Measurements from ENCODE around the gene FLCN.
"Not testable (repeated sequence)": the region's sequence is repeated elsewhere in the genome, so short reads cannot be mapped to it uniquely, and the experiment has no call there.

The FLCN gene

GRCh38 chr17:17188586-17188985 lies 48.4 kb downstream of the FLCN start:
- in situ Hi-C loops (cut with MboI; ENCODE audit: low sequenced_read_pairs): no loop called here

DNA sequence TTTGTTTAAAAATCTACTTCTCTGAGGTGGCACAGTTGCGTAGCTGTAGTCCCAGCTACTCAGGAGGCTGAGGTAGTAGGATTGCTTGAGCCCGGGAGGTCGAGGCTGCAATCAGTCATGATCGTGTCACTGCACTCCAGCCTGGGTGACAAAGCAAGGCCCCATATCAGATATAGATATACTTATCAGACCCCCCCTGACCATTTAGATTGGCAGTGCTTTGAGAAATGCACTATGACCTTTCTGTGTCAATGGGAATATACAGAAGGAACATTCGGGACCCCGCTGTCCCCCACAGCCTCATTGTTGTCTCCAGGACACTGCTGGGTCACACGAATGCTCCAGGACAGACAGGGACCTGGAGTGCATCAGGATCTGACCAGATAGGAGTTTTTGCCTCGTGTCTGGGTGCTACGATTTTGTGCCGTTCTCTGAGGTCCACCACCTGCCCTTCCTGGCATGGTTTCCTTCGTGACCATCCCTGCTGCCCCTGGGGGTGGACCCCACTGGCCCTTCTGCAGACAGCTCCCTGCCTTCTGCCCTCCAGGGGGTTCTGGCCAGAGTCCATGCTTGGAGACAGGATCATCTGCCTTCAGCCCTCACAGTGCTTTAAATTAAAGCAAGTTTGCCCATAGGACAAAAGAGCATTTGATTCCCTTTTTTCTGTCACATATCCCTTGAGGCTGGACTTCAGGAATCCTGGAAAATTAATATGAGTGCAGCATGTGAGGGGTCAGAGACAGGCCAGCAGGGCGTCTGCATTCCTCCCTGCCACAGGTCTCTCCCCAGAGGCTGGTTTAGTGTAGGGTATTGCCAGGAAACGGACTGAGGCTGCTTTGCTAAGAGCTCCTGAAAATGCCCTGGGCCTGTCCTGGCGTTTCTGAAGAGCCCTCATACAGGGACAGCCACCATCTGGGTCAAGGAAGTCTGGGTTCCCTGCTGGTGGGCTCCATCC lies 50.1 kb downstream of the FLCN start:
- in situ Hi-C loops (cut with MboI; ENCODE audit: low sequenced_read_pairs): no loop called here

DNA sequence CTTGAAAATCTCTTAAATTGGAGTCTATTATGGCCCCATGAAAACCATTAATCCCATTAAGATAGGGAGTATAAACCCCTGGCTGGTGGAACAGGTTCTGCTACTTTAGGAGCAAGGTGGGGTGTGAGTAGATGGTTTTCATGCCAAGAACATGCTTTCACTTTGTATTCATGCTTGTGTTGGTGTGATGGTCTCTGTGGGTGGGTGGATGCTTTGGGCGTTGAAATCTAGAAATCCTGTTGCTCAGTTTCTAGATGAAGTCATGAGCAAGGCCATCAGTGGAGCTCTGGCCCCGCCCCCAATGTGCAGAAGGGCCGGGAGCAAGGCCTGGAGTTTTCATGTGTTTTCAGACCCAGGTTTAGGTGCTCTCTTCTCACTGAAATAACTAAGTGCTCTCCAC lies 50.9 kb downstream of the FLCN start:
- in situ Hi-C loops (cut with MboI; ENCODE audit: low sequenced_read_pairs): no loop called here

DNA sequence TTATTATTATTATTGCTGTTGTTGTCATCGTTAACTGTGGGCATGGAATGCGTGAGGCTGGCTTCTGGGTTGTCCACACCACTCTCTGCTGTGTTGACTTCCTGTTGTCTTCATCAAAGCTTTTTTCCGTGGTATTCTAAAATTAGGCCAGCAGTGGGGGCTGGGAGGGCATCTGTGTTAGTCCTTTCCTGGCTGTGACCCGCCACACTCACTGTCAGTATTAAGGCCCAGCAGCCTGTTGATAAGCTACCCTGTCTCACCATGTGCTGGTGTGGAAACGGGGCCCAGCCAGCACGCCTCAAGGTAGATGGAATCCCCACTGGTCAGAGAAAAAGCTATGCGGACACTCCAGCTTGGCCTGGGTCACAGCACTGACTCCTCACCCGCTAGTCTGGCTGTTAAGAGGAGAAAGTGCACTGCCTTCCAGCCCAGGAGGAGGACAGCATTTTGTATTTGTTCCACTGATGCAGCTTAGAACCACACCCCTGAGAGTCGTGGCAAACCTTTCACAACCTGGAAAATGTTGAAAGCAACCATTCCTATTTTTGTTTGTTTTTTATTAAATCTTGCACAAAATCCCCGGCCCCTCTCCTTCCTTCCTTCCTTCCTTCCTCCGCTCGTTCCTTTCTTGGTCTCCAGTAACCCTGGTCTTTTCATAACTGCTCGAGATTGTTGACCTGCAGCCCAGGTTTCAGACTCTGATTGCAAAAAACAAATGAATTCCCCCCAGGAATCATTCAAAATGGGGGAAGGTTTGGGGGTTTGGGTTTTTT lies 51.8 kb downstream of the FLCN start:
- in situ Hi-C loops (cut with MboI; ENCODE audit: low sequenced_read_pairs): not testable (repeated sequence)

GRCh38 chr17:17183744-17184143 lies 53.2 kb downstream of the FLCN start:
- in situ Hi-C loops (cut with MboI; ENCODE audit: low sequenced_read_pairs): no loop called here

GRCh38 chr17:17182598-17183136 lies 54.3 kb downstream of the FLCN start:
- in situ Hi-C loops (cut with MboI; ENCODE audit: low sequenced_read_pairs): no loop called here

DNA sequence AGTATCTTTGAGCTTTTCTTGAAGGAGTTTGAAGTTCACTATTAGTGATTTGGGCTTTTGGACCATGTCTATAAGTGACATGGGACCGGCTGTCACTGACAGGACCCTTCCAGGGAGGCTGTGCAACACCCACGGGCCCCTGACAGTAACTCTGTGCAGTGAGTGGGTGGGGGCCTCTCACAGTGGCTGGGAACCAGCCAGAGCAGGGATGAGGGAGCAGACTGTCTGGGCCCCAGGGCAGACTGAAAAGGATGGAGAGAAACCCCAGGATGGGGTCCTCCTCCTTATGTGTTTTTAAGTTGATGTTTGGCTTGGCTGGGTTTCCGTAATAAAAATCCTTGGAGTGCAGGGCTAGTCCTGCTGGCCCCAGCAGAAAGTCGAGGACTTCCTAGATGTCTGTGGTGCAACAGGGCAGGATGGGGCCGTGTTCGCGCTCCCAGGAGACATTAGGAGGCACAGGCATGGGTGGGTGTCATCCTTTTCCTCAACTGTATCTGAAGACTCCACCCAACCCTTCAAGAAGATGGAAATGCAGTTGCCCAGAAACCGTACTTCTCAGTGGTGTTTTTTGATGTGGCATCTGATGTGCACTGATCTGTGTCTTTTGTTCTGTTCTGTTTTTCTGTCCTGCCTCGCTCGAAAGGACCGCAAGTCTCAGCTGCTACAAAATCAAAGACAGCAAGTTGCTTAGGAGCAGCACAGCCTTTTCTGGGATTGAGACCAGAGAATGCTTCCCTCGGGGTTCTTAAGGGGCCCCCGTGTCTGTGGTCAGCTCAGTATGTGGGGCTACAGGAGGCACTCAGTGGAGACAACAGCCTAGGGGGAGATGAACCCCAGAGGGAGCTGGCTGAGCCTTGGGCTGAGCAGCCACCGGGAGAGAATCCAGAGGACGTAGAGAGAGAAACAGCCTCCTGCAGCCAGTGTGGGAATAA lies 55.0 kb downstream of the FLCN start:
- in situ Hi-C loops (cut with MboI; ENCODE audit: low sequenced_read_pairs): no loop called here

DNA sequence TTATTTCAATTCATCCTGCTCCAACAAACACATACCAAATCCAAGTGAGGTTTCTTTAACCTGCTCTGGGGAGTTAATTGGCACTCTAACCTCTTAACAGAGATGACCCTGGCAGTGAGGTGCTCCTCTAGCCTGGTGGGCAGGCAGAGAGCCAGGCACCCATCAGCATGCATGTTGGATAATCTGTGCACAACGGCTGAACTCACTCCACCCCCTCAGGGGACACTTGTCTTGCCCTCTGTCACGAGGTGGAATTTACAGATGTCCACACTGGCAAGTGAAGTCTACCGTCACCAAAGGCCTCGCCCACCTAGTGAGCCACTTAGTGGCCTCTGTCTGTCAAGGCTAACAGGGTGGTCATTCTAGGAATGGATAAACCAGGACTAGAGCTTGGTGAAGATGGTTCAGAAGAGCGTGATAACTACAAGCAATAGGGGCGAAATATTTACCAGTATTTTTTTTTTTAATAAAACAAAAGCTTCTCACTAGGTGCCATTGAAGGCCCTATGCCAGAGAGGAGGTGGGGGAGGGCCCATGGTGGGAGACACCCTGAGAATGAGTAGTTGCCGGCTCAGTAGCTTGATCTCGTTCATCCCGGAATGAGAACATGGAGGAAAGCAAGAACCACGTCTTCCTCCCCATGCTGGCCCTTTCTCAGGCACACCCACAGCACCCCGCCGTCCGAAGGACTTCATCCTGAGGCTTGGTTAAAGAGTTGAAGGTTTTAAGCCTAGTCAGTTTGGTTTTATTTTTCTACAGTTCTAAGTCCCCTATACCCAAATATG lies 56.0 kb downstream of the FLCN start:
- in situ Hi-C loops (cut with MboI; ENCODE audit: low sequenced_read_pairs): no loop called here

GRCh38 chr17:17180141-17180603 lies 56.8 kb downstream of the FLCN start:
- in situ Hi-C loops (cut with MboI; ENCODE audit: low sequenced_read_pairs): no loop called here

GRCh38 chr17:17179371-17179827 lies 57.6 kb downstream of the FLCN start:
- in situ Hi-C loops (cut with MboI; ENCODE audit: low sequenced_read_pairs): no loop called here

GRCh38 chr17:17177176-17177575 lies 59.8 kb downstream of the FLCN start:
- in situ Hi-C loops (cut with MboI; ENCODE audit: low sequenced_read_pairs): no loop called here

GRCh38 chr17:17176341-17176740 lies 60.6 kb downstream of the FLCN start:
- in situ Hi-C loops (cut with MboI; ENCODE audit: low sequenced_read_pairs): no loop called here

- in situ Hi-C loops (cut with MboI; ENCODE audit: low sequenced_read_pairs): no loop called here
Observed at GRCh38 chr17:17175917-17176316, 61.1 kb downstream of the FLCN start.

GRCh38 chr17:17175340-17175739 lies 61.6 kb downstream of the FLCN start:
- in situ Hi-C loops (cut with MboI; ENCODE audit: low sequenced_read_pairs): no loop called here

DNA sequence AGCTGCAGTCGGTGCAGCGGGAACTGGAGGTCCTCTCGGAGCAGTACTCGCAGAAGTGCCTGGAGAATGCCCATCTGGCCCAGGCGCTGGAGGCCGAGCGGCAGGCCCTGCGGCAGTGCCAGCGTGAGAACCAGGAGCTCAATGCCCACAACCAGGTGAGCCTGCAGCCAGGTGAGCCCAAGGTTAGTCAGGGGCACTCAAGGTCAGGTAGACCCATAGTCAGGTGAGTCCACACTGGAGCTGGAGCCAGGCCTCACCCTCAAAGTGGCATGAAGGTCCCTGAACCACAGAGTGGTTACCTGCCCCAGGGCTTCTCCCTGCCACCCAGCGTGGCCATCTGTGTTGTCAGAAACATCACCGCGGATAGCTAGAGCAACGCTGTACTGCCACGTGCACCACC lies 63.0 kb downstream of the FLCN start:
- in situ Hi-C loops (cut with MboI; ENCODE audit: low sequenced_read_pairs): no loop called here

GRCh38 chr17:17172990-17173389 lies 64.0 kb downstream of the FLCN start:
- in situ Hi-C loops (cut with MboI; ENCODE audit: low sequenced_read_pairs): no loop called here

DNA sequence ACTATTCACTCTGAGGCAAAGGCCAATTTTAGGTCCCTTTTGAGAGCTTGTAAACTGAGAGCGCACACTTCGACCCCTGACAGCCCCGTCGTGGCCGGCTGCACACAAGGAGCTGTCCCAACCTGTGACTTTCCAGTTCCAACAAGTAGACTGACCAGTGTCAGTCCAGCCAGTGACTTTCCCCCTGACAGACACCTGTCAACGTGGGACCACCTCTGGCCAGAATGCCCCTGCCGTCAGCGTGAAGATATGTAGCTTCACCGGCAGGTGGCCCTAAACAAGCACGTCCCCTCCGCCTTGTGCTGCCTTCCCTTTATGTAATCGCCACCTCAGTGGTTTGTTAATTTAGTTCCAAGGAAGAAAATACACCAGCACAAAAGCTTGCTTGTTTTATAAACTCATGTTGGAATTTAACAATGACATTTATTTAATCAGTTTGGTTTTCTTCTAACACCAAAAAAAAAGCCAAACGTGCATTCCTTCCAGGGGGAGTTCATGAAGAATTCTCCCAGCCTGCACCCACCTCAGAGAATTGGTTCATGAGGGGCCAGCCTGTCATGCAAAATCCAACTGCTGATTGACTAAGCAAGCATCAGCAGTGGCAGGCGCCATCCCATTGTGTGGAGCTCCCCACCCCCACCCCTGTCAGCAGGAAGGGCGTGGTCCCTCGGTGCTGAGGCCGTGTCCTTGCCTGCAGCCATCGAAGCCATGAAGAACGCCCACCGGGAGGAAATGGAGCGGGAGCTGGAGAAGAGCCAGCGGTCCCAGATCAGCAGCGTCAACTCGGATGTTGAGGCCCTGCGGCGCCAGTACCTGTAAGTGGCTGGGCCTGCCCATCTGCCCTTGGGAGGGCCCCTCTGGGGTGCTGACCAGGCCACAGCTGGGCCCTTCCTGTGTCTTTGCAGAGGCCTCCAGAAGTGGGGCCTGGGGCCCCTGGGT lies 64.7 kb downstream of the FLCN start:
- in situ Hi-C loops (cut with MboI; ENCODE audit: low sequenced_read_pairs): no loop called here

- in situ Hi-C loops (cut with MboI; ENCODE audit: low sequenced_read_pairs): no loop called here
Observed at GRCh38 chr17:17171186-17171585, 65.8 kb downstream of the FLCN start.
